GM19328 (cell line): ENCODE results near the gene LTBR.
"Not testable (repeated sequence)": the region's sequence is repeated elsewhere in the genome, so short reads cannot be mapped to it uniquely, and the experiment has no call there.

Experiments
- ATAC-seq: cut with Tn5 transposase; IDR thresholded peaks from one replicate; pipeline ENCODE4 v1.9.1; 2021; ENCODE audit warnings: mild to moderate bottlenecking, moderate library complexity; ENCODE audit not compliant: unreplicated experiment

Gene LTBR

GRCh38 chr12:6423267-6424007, 39.5 kb downstream of the LTBR start:
- ATAC-seq: peak; percentile 46

DNA sequence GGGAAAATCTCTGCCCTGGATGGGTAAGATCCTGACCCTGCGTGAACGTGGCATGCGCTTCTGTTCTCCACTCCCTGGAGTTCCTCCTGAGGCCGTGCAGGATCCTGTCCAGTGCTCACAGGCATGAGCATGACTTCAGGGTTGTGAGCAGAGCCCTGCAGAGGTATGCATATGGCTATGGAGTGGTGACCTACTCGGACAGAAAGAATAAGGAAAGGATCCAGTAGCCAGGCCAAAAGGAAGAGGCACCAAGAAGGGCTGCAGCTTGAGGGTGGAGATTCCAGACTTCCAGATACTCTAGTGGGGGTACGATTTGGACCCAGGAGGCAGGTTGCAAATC, 40.0 kb downstream of the LTBR start:
- ATAC-seq: no peak

DNA sequence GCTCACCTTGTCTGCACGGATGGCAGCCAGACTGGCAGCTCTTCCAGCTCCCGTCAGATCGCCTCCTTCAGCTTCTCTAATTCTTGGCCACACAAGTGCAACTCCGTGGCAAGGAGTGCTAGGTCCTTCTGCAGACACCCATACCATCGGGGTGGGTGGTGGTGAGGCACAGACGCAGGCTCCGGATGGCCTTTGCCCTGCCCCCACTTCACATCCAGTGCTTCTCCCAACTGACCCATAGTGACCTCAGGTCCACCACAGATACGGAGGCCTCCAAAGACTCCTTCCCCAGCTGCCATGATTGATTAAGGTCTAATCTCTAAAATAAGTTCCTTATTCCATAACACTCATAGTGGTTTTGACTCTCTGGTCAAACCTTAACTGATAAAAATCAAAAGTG, 40.9 kb downstream of the LTBR start:
- no peak for ATAC-seq

- ATAC-seq: no peak
Measured at GRCh38 chr12:6425590-6426531, 41.9 kb downstream of the LTBR start.

- ATAC-seq: peak; percentile 45
Measured at GRCh38 chr12:6426882-6427671, 43.1 kb downstream of the LTBR start.

- ATAC-seq: not testable (repeated sequence)
Measured at GRCh38 chr12:6427796-6428195, 43.8 kb downstream of the LTBR start.

DNA sequence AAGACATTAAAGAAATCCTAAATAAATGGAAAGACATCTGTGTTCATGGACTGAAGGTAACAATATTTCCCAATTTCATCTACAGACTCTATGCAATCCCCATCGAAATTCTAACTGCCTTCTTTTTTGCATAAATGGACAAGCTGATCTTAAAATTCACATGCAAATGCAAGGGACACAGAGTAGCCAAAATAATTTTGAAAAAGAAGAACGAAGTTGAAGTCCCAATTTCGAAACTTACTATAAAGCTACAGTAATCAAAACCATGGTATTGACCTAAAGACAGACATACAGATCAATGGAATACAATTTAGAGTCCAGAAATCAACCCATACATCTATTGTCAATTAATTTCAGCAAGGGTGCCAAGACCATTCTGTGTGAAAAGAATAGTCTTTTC, 44.4 kb downstream of the LTBR start:
- no peak for ATAC-seq

DNA sequence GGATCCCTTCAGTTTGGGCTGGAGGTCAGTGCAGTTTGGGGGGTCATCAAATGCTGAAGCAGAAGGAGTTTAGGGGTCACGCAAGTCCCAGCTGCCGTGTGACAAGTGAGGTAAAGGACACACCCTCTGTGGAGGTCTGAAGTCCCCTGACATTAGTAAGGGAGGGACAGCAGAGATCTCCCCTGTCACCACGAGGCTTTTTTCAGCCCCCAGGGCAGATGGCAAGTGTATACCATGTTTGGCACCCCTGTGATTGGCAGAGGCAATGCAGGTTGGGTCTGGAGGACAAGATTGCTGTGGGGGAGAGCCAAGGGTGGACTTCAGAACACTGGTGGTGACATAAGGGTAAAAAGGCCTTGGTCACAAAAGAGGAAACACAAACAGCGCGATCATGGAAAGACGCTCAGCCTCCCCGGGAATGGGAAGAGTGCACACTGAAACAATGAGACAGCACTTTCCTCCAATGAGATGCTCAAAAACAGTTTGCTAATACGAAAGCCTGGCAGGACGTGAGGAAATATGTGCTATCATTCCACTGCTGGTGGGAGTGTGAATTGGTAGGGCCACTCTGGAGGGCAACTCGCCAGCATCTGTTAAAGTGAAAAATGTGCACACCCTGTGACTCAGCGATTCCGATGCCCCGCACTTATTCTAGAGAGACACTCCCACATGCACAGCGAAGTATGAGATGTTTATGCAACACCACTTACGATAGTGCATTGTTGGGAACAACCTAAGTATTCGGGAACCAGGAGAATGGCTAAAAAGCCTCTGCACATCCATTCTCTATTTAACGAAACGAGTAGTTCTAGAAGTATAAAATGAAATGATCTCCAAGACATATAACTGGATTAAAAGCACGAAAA, 46.4 kb downstream of the LTBR start:
- no peak for ATAC-seq

DNA sequence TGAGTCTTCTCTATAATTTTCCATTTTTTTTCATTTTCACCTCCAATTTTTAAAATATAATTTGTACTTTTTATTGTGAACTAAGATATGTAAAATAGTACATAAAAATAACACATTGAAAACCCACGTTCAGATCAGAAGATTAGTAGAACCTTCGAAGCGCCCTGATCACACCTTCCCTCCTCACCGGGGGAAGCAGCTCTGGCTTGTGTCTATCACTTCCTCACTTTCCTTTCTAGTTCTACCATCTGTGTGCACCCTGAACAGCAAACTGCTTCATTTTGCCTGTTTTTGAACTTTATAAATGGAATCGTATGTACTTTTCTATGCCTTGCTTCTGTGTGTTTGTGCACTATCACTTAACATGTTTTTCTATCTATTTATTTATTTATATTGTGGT, 49.0 kb downstream of the LTBR start:
- no peak for ATAC-seq

GRCh38 chr12:6434205-6435140, 50.5 kb downstream of the LTBR start:
- no peak for ATAC-seq

GRCh38 chr12:6435961-6436715, 52.2 kb downstream of the LTBR start:
- no peak for ATAC-seq

DNA sequence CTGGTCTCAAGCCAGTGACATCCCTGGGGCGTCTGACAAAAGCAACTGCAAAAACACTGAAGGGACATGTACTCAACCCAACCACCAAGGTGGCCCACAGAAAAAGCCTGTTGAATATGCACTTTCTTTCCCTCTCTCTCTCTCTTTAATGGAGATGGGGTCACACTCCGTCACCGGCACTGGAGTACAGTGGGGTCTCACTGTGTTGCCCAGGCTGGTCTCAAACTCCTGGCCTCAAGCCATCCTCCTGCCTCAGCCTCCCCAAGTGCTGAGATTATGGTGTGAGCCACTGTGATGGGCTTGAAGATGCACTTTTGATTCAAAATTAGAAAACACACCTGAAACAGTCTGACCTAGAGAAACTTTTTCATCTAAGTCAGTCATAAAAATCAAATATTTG, 53.6 kb downstream of the LTBR start:
- no peak for ATAC-seq

GRCh38 chr12:6438345-6438744, 54.4 kb downstream of the LTBR start:
- no peak for ATAC-seq

- ATAC-seq: no peak
Measured at GRCh38 chr12:6440391-6440790, 56.4 kb downstream of the LTBR start.
